Thyroid gland (tissue), 4 donors: Measurements from ENCODE around the gene LIPF. TPM values are rescaled to one million over a fixed set of nuclear protein-coding genes. Genes with fewer than 3 reads are reported as not detected.

Experiments used
- DNase-seq, 2 donors: peaks; one replicate each; pipeline ENCODE4 v3.0.0-alpha.2; 2019
- H3K27ac ChIP-seq, 3 donors: fragments of 200-600 bp; sonication (generic); 1 replicate in 2 of 3; 2 replicates in 1 of 3; pipeline ENCODE4 v1.5.1; 2016 to 2019; ENCODE audit warnings: mild to moderate bottlenecking in 1 of 3, moderate library complexity in 1 of 3
- H3K27me3 ChIP-seq: fragments of 200-600 bp; sonication (generic); one replicate; pipeline ENCODE4 v1.5.1; 2019
- H3K36me3 ChIP-seq, 2 donors: fragments of 200-600 bp; sonication (generic); one replicate each; pipeline ENCODE4 v1.5.1; 2016 to 2019
- H3K4me1 ChIP-seq, 2 donors: fragments of 200-600 bp; sonication (generic); one replicate each; pipeline ENCODE4 v1.5.1; 2017 to 2019
- H3K4me3 ChIP-seq, 3 donors: fragments of 200-600 bp; sonication (generic); replicated peaks in 1 of 3; 1 replicate in 2 of 3; 2 replicates in 1 of 3; pipeline ENCODE4 v1.5.1; 2016; ENCODE audit warnings: mild to moderate bottlenecking in 1 of 3
- H3K9me3 ChIP-seq: fragments of 200-600 bp; sonication (generic); one replicate; pipeline ENCODE4 v1.5.1; 2017
- POLR2A ChIP-seq, 2 donors: fragments of 450-650 bp; IDR thresholded peaks; one replicate each; pipeline ENCODE4 v1.6.1; 2017; ENCODE audit warnings: antibody characterized with exemption in 2 of 2, mild to moderate bottlenecking in 2 of 2, moderate library complexity in 1 of 2
- WGBS, 2 donors: methylation state at CpG; one replicate each; pipeline ENCODE4 v1.1.5; 2017; 5-methylcytosine and 5-hydroxymethylcytosine counted together
- intact Hi-C: fragments of 100-400 bp; cut with DNase I; formaldehyde crosslinking; loops from one replicate; pipeline ENCODE4 v1.15.1; 2023
- total RNA-seq, 4 donors: library from RNA; depleted of rRNA; stranded (reverse); fragments of >200 nt; gene quantifications; one replicate each; pipeline ENCODE4 v1.2.3, GENCODE V29; 2016
- TF ChIP-seq, protein P1 (sequence below), 6 experiments: fragments of 200-600 bp in 3 of 6; fragments of 450-650 bp in 3 of 6; sonication (generic) in 3 of 6; IDR thresholded peaks; one replicate each; pipeline ENCODE4 v1.5.1; 2016 to 2019; ENCODE audit warnings: antibody characterized with exemption in 6 of 6, mild to moderate bottlenecking in 2 of 6, inconsistent platforms in 1 of 6, moderate library complexity in 1 of 6

Gene LIPF
- total RNA-seq, 4 donors from 2014 or later = not detected

- Histone ChIP-seq H3K9me3 (no peaks in the 10 kb centered on the region), H3K4me1 (no peaks in the 10 kb centered on the region), H3K36me3 (no peaks in the 10 kb centered on the region), H3K27ac (no peak overlapping the region), H3K27me3 (no peaks in the 10 kb centered on the region), H3K4me3 (no peak overlapping the region)
- 84 to 85% methylated on average over 2 of the region's 2 CpGs for WGBS, 2 donors
- intact Hi-C loops = no loop called here
- DNase-seq = no peak
- TF ChIP-seq, protein P1, sequence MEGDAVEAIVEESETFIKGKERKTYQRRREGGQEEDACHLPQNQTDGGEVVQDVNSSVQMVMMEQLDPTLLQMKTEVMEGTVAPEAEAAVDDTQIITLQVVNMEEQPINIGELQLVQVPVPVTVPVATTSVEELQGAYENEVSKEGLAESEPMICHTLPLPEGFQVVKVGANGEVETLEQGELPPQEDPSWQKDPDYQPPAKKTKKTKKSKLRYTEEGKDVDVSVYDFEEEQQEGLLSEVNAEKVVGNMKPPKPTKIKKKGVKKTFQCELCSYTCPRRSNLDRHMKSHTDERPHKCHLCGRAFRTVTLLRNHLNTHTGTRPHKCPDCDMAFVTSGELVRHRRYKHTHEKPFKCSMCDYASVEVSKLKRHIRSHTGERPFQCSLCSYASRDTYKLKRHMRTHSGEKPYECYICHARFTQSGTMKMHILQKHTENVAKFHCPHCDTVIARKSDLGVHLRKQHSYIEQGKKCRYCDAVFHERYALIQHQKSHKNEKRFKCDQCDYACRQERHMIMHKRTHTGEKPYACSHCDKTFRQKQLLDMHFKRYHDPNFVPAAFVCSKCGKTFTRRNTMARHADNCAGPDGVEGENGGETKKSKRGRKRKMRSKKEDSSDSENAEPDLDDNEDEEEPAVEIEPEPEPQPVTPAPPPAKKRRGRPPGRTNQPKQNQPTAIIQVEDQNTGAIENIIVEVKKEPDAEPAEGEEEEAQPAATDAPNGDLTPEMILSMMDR (IDR thresholded peaks at IDR 0.05) = no peak
- no peak for TF ChIP-seq POLR2A (IDR thresholded peaks at IDR 0.05)
Measured at GRCh38 chr10:88623835-88624234, 40.4 kb upstream of the LIPF start.

DNA sequence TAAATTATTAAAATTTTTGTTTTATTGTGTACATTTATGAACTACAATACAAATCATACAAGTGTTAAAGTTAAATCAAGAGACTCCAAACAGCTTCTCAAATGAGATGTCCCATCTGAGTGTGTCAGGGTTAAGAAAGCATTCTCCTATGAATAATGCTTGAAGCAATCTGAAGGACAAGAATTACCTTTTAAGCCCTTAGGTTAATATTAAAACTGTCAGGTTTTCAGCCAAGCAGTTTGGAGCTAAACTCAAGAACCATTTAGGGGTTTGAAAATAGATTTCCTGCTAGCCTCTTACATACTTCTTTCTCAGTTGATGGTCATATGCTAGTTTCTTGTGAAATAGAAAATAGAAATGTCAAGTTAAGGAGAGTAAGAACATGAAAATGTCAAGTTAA lies 39.4 kb upstream of the LIPF start:
- H3K36me3 ChIP-seq = no peaks in the 10 kb centered on the region
- no peak for DNase-seq
- no peaks in the 10 kb centered on the region for H3K9me3 ChIP-seq
- TF ChIP-seq, protein P1 (IDR thresholded peaks at IDR 0.05) = no peak
- no peak for TF ChIP-seq POLR2A (IDR thresholded peaks at IDR 0.05)
- no peak overlapping the region for H3K27ac ChIP-seq
- H3K4me1 ChIP-seq = no peaks in the 10 kb centered on the region
- intact Hi-C loops = no loop called here
- H3K4me3 ChIP-seq = no peak overlapping the region
- H3K27me3 ChIP-seq = no peaks in the 10 kb centered on the region

- no peaks in the 10 kb centered on the region for H3K9me3 ChIP-seq
Measured at GRCh38 chr10:88640186-88640585, 24.1 kb upstream of the LIPF start.

GRCh38 chr10:88642209-88642608 lies 22.0 kb upstream of the LIPF start:
- intact Hi-C loops = no loop called here
- WGBS, 2 donors = 89 to 94% methylated on average over 6 of the region's 6 CpGs

More at GRCh38 chr10:88640186-88640585, 24.1 kb upstream of the LIPF start:
- TF ChIP-seq, protein P1 (IDR thresholded peaks at IDR 0.05) = no peak
- TF ChIP-seq POLR2A (IDR thresholded peaks at IDR 0.05) = no peak
- Histone ChIP-seq H3K4me1 (no peaks in the 10 kb centered on the region), H3K36me3 (no peaks in the 10 kb centered on the region), H3K27me3 (no peaks in the 10 kb centered on the region), H3K4me3 (no peak overlapping the region), H3K27ac (no peak overlapping the region)
- no peak for DNase-seq
- WGBS, 2 donors = 61 to 71% methylated on average over 2 of the region's 2 CpGs
- intact Hi-C loops = no loop called here

DNA sequence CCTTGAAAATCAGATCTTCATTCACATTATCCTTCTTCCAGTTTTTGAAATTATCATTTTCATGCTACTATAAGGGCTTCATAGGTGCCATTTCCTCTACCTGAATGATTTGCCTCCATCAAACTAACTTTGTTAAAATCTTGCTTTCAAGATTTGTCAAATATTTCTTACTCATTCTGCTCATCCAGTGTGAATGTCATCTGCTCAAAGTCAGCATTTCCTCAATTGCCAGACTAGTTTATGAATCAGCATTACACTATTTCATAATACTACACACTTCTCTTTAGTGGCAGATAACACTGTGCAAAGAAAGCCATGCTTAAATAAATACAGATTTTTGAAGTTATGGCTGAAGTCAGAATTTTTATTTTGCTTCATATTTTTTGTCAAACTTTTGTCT lies 21.3 kb upstream of the LIPF start:
- no peak for TF ChIP-seq POLR2A (IDR thresholded peaks at IDR 0.05)
- TF ChIP-seq, protein P1 (IDR thresholded peaks at IDR 0.05) = no peak
- no peak for DNase-seq

More at GRCh38 chr10:88642209-88642608, 22.0 kb upstream of the LIPF start:
- H3K27me3 ChIP-seq = no peaks in the 10 kb centered on the region
- H3K27ac ChIP-seq = no peak overlapping the region
- no peak overlapping the region for H3K4me3 ChIP-seq
- no peaks in the 10 kb centered on the region for H3K9me3 ChIP-seq
- no peak for DNase-seq
- no peaks in the 10 kb centered on the region for H3K36me3 ChIP-seq
- TF ChIP-seq, protein P1 (IDR thresholded peaks at IDR 0.05) = no peak
- no peak for TF ChIP-seq POLR2A (IDR thresholded peaks at IDR 0.05)
- no peaks in the 10 kb centered on the region for H3K4me1 ChIP-seq

More for the DNA sequence above, 21.3 kb upstream of the LIPF start:
- Histone ChIP-seq H3K4me1 (no peaks in the 10 kb centered on the region), H3K27ac (no peak overlapping the region), H3K4me3 (no peak overlapping the region), H3K36me3 (no peaks in the 10 kb centered on the region), H3K27me3 (no peaks in the 10 kb centered on the region), H3K9me3 (no peaks in the 10 kb centered on the region)
- intact Hi-C loops = no loop called here
